GM19099 (cell line): Measurements from ENCODE around the gene PAM.

Experiments
- POLR2A ChIP-seq: IDR thresholded peaks from 3 replicates; pipeline ENCODE4 v1.6.1; 2011; ENCODE audit warnings: low read depth; ENCODE audit not compliant: insufficient read length; ENCODE audit errors: extremely low read depth

Gene PAM

DNA sequence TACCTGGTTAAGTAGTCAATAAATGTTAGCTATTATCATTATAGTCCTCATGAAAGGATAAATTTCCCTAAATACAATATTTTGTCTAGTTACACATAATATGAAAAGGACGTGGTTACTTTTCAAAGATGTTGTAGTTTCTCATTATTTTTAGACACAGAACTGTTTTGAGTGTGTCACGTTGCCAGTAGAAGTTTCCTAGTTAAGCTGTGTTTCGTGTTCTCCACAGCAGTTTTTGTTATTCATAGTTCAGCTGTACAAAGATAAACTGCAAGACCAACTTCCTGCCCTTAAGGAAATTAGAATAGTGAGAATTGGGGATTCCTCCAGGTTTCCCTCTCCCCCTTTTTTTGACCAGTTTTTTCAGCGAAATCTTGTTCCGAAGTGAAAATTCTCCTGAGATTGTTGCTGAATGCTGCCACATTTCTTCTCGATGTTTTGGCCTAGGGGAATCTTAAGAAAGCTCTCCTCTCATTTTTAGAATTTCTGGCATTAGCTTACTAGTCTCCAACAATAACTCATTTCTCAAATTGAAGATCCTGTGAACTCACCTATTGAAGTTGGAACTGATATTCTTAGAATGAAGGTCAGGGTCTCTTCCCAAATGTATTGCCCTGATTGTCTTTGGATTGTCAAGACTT is 176.1 kb downstream of the PAM start:
- TF ChIP-seq POLR2A: no peak

DNA sequence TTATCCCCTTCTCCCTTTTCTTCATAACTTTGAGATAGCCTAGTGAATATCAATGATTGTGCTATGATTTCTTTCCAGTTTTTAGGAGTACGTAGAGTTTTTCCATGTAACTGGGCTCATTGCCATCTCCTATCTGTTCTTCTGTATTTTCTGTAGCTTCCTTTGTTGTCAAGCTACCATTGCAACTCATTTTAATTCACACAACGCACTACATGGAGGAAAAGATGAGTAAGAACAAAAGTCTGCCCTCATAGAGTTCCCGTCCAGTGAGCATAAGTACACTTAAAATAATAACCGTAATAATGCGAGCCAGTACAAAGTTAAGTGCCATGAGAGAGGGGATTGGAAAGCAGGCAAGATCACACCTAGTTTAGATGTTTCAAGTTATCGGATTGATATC is 177.7 kb downstream of the PAM start:
- no peak for TF ChIP-seq POLR2A

GRCh38 chr5:102933316-102933715 is 178.2 kb downstream of the PAM start:
- no peak for TF ChIP-seq POLR2A

DNA sequence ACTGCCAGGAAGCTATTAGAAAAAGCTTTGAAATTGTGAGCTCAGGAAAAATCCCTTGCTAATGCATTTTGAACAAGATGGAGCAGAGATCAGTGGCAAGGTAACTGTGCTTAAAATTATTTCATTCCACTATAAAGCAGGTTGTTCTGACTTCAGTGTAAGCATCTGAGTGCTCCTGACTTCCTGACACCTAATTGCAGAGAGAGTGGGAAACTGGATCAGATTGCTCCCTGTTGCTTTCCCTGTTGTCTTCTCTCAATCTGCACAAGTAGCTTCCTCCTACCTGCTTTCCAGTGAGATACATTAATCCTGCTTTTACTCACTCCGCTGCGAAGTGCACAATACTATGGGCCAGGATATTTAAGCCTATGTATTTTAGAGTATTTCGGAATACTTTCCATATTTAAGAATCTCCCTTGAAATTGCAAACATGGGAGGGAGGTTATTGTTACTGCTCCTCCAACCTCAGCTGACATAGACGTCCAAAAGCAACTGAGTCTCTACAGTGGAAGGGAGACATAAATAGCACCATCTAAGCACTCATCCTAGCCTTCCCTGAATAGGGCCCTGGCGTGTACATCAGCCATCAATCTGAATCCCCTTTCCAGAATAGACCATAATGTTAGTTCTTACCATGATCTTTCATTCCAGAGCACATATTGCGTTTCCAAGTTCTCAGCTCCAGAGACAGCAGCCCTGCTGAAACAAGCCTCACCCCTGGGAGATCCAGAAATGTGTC is 178.8 kb downstream of the PAM start:
- no peak for TF ChIP-seq POLR2A

- no peak for TF ChIP-seq POLR2A
Measured at GRCh38 chr5:102937894-102938293, 182.8 kb downstream of the PAM start.

GRCh38 chr5:102941111-102941510 is 186.0 kb downstream of the PAM start:
- TF ChIP-seq POLR2A: no peak

GRCh38 chr5:102946414-102946813 is 191.3 kb downstream of the PAM start:
- TF ChIP-seq POLR2A: no peak

GRCh38 chr5:102946971-102947370 is 191.9 kb downstream of the PAM start:
- no peak for TF ChIP-seq POLR2A

- TF ChIP-seq POLR2A: no peak
Measured at GRCh38 chr5:102955488-102955887, 200.4 kb downstream of the PAM start.

DNA sequence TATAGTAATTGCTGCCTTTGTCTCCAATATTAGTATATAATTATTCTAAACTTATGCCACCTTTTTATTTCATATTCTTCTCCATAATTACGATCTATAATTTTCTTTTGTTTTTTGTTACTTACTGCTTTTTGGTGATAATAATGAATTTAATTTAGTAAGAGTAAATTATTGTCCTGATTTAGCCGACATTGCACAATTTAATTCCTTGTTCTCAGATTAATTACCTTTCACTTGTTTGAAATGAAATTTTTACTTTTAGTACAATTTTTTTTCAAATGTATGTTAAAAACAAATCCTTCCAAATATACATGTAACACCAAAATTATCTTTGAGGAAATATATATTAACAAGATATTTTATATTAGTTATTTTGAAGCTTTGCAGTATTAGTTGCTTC is 201.5 kb downstream of the PAM start:
- TF ChIP-seq POLR2A: no peak

GRCh38 chr5:102957141-102957540 is 202.0 kb downstream of the PAM start:
- no peak for TF ChIP-seq POLR2A

- TF ChIP-seq POLR2A: no peak
Measured at GRCh38 chr5:102958481-102959011, 203.4 kb downstream of the PAM start.

DNA sequence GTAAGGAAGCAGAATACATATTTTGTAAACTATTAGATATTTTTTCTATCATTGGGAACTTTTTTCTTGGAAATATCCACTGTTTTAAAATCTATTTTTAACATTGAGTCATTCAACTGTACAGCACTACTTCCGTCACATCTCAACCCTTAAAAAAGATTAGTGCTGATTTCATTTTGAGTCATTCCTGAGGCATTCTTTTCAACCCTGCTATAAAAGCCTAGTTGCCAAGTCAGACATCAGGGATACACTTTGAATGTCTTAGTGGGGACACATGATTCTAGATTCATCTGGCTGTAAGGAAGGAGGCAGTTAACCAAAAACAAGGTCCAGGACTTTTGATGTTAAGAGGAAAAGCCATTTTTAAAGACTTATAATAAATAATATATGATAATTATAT is 203.9 kb downstream of the PAM start:
- no peak for TF ChIP-seq POLR2A

GRCh38 chr5:102961671-102962070 is 206.6 kb downstream of the PAM start:
- TF ChIP-seq POLR2A: no peak

DNA sequence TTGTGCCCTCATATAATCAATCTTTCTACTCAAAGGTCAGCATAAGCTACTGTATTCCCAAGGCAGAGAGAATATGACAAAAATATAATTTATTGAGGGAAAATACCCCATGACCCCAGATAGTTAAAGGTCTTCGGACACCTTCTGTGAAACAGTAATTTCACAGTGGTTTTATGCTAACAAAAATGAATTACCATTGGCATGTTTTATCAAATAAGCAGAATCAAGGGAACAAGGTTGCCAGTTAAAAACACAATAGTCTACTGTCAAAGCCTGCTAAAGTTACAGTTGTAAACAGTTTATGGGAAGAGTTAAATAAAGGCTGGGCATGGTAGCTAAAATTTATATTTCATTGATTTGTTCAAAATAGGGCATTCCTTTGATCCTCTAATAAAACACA is 210.5 kb downstream of the PAM start:
- TF ChIP-seq POLR2A: no peak

- no peak for TF ChIP-seq POLR2A
Measured at GRCh38 chr5:102969641-102970040, 214.5 kb downstream of the PAM start.
